ENCODE measurements around the gene SH2B3.

SH2B3 gene

GRCh38 chr12:111428728-111429175 is 23.0 kb downstream of the SH2B3 start:
- no peak for DNase-seq (ENCODE audit: low read depth)

GRCh38 chr12:111429828-111430432 is 24.2 kb downstream of the SH2B3 start:
- peak; percentile 51 for DNase-seq (ENCODE audit: low read depth)

- peak; percentile 63 for DNase-seq (ENCODE audit: low read depth)
These were observed 25.0 kb downstream of the SH2B3 start for GRCh38 chr12:111430433-111431353.

- DNase-seq (ENCODE audit: low read depth): no peak
These were observed 26.0 kb downstream of the SH2B3 start for GRCh38 chr12:111431772-111432171.

GRCh38 chr12:111434049-111434448 is 28.3 kb downstream of the SH2B3 start:
- DNase-seq (ENCODE audit: low read depth): no peak

GRCh38 chr12:111434680-111435338 is 29.1 kb downstream of the SH2B3 start:
- peak; percentile 79 for DNase-seq (ENCODE audit: low read depth)

GRCh38 chr12:111435661-111436201 is 30.0 kb downstream of the SH2B3 start:
- no peak for DNase-seq (ENCODE audit: low read depth)

GRCh38 chr12:111436266-111436665 is 30.5 kb downstream of the SH2B3 start:
- no peak for DNase-seq (ENCODE audit: low read depth)

GRCh38 chr12:111436811-111437210 is 31.1 kb downstream of the SH2B3 start:
- no peak for DNase-seq (ENCODE audit: low read depth)

GRCh38 chr12:111437816-111438454 is 32.2 kb downstream of the SH2B3 start:
- no peak for DNase-seq (ENCODE audit: low read depth)

GRCh38 chr12:111438481-111438880 is 32.8 kb downstream of the SH2B3 start:
- DNase-seq (ENCODE audit: low read depth): peak; percentile 47

GRCh38 chr12:111439657-111440151 is 34.0 kb downstream of the SH2B3 start:
- no peak for DNase-seq (ENCODE audit: low read depth)

- DNase-seq (ENCODE audit: low read depth): no peak
These were observed 34.4 kb downstream of the SH2B3 start for GRCh38 chr12:111440152-111440551.

GRCh38 chr12:111440631-111441030 is 34.9 kb downstream of the SH2B3 start:
- DNase-seq (ENCODE audit: low read depth): no peak

GRCh38 chr12:111441107-111441928 is 35.6 kb downstream of the SH2B3 start:
- DNase-seq (ENCODE audit: low read depth): no peak

- no peak for DNase-seq (ENCODE audit: low read depth)
These were observed 36.8 kb downstream of the SH2B3 start for GRCh38 chr12:111442301-111443045.

GRCh38 chr12:111443086-111443485 is 37.4 kb downstream of the SH2B3 start:
- no peak for DNase-seq (ENCODE audit: low read depth)

GRCh38 chr12:111443586-111443985 is 37.9 kb downstream of the SH2B3 start:
- no peak for DNase-seq (ENCODE audit: low read depth)

GRCh38 chr12:111444314-111444924 is 38.7 kb downstream of the SH2B3 start:
- DNase-seq (ENCODE audit: low read depth): no peak

Measured in activated T-cell treated with anti-CD3 and anti-CD28 coated beads for 24 hours (primary cell).